Measurements from ENCODE around the gene PIGZ. TPM values are rescaled to one million over a fixed set of nuclear protein-coding genes. Genes with fewer than 3 reads are reported as not detected.
A peak's percentile ranks its signal among the peaks of the same experiment; 100 is the strongest.

Gene PIGZ
- total and polyA plus RNA-seq, 9 of the 15 experiments (the other 6 are each of a cell fraction or from before 2014, with no cell fraction given) = 0.15 to 1.8 (median 0.76) TPM

DNA sequence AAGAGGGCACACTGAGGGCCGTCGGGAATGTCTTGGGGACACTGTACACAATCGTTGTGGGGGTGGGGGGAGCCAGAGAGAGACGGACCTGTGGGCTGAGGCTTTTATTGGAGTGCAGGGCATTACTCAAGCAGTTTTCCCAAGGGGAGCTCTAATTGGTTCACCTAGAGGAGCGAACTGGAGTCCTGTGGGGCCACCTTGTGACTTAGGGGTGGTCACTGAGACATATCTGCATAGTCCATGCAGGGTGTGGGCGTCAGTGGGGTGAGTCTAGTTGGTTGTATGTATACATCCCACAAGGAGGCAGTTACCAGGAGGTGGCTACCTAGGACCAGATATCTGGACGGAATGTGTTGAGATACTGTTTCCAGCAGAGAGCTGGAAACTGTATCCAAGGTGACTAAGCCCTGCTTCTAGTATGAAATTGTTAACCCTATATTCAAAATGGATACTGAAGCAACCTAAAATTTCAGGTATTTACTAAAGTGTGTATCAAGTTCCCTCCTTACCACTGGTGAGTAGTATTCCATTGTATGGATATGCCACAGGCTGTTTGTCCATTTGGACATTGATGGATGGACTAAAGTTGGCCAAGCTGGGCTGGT is 2.6 kb upstream of the PIGZ start (continued):
- TF ChIP-seq, protein P1, sequence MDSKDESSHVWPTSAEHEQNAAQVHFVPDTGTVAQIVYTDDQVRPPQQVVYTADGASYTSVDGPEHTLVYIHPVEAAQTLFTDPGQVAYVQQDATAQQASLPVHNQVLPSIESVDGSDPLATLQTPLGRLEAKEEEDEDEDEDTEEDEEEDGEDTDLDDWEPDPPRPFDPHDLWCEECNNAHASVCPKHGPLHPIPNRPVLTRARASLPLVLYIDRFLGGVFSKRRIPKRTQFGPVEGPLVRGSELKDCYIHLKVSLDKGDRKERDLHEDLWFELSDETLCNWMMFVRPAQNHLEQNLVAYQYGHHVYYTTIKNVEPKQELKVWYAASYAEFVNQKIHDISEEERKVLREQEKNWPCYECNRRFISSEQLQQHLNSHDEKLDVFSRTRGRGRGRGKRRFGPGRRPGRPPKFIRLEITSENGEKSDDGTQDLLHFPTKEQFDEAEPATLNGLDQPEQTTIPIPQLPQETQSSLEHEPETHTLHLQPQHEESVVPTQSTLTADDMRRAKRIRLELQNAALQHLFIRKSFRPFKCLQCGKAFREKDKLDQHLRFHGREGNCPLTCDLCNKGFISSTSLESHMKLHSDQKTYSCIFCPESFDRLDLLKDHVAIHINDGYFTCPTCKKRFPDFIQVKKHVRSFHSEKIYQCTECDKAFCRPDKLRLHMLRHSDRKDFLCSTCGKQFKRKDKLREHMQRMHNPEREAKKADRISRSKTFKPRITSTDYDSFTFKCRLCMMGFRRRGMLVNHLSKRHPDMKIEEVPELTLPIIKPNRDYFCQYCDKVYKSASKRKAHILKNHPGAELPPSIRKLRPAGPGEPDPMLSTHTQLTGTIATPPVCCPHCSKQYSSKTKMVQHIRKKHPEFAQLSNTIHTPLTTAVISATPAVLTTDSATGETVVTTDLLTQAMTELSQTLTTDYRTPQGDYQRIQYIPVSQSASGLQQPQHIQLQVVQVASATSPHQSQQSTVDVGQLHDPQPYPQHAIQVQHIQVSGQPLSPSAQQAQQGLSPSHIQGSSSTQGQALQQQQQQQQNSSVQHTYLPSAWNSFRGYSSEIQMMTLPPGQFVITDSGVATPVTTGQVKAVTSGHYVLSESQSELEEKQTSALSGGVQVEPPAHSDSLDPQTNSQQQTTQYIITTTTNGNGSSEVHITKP (IDR thresholded peaks at IDR 0.05; ENCODE audit: partially characterized antibody) = no peak
- TF ChIP-seq DIDO1 (tag; IDR thresholded peaks at IDR 0.05; ENCODE audit: low read depth) = no peak
- no peak for TF ChIP-seq SNRNP70 (optimal IDR thresholded peaks at IDR 0.05; ENCODE audit: low read depth, low read length)
- peak; percentile 16; the same call in 1 of the 2 replicates for TF ChIP-seq REST (IDR thresholded peaks at IDR 0.05; ENCODE audit: borderline replicate concordance)
- no peak for TF ChIP-seq REST (CRISPR knock-in tag; IDR thresholded peaks at IDR 0.05; ENCODE audit: low read depth)
- TF ChIP-seq CREM (IDR thresholded peaks at IDR 0.05; ENCODE audit: low read depth) = peak; percentile 18; the same call in 1 of the 2 replicates
- TF ChIP-seq TAF1 (IDR thresholded peaks at IDR 0.05; ENCODE audit: control insufficient read depth, extremely low read depth, insufficient read depth, low read length, severe bottlenecking) = peak; percentile 16
- no peak for TF ChIP-seq NBN (IDR thresholded peaks at IDR 0.05; ENCODE audit: low read depth)
- TF ChIP-seq ZNF282 (CRISPR knock-in tag; IDR thresholded peaks at IDR 0.05) = no peak
- no peak for TF ChIP-seq CHD1 (IDR thresholded peaks at IDR 0.05; ENCODE audit: low read length)
- no peak for TF ChIP-seq FOSL1 (tag; conservative IDR thresholded peaks at IDR 0.05)
- TF ChIP-seq POLR3A (IDR thresholded peaks at IDR 0.05; ENCODE audit: borderline replicate concordance, extremely low read depth, insufficient read depth, insufficient read length) = no peak
- no peak for TF ChIP-seq ZNF133 (CRISPR knock-in tag; IDR thresholded peaks at IDR 0.05)
- TF ChIP-seq ZNF12 (CRISPR knock-in tag; IDR thresholded peaks at IDR 0.05) = no peak
- no peak for TF ChIP-seq ETS2 (tag; IDR thresholded peaks at IDR 0.05; ENCODE audit: borderline replicate concordance, poor library complexity, severe bottlenecking)
- TF ChIP-seq MEIS2 (IDR thresholded peaks at IDR 0.05; ENCODE audit: partially characterized antibody) = peak; percentile 23
- no peak for TF ChIP-seq PCBP2 (IDR thresholded peaks at IDR 0.05; ENCODE audit: low read depth, low read length, poor library complexity, severe bottlenecking)
